ENCODE data around the gene MBNL2.

MBNL2 gene

DNA sequence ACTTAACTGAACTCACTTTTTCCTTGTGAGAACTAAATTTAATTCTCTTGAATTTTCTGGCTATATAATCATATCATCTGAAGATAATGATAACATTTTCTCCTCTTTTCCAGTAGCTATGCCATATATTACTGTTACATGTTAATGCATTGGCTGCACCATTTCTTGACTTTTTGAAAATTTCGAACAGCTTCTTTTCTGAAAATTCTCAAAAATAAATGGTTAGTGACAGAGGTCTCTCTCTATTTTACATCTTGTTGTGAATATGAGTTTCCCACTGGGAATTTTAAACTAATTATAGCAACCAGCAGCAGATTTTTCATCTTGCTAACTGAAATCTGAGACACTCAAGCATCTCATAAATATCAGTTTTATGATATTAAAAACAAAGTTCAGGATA lies 30.6 kb downstream of the MBNL2 start:
- Histone ChIP-seq H3K18ac (ENCODE audit: low read length) (no peak overlapping the region), H3K9me3 (replicated peaks in 1 of 2; ENCODE audit: control insufficient read depth in 2 of 2, insufficient read depth in 1 of 2, low read depth in 1 of 2, low read length in 2 of 2) (no peaks in the 10 kb centered on the region), H2AFZ (ENCODE audit: low read length) (no peak overlapping the region), H3K14ac (ENCODE audit: low read length) (no peak overlapping the region), H4K8ac (ENCODE audit: low read depth, low read length) (no peak overlapping the region), H2BK5ac (ENCODE audit: low read length) (no peak overlapping the region), H3K4me1 (ENCODE audit: control insufficient read depth in 2 of 2, insufficient read depth in 1 of 2, low read depth in 1 of 2, low read length in 2 of 2) (peaks cover 4% of the 10 kb centered on the region in 2 donors), H4K91ac (ENCODE audit: low read depth, low read length, poor library complexity) (no peak overlapping the region), H2BK15ac (ENCODE audit: low read length) (no peak overlapping the region), H3K4me3 (ENCODE audit: low read length in 2 of 2) (no peak overlapping the region), H3K23ac (ENCODE audit: low read depth, low read length, poor library complexity) (no peak overlapping the region), H3K9ac (ENCODE audit: low read depth, low read length, poor library complexity) (no peak overlapping the region), H3K79me1 (ENCODE audit: low read depth, low read length) (peaks cover 3% of the 10 kb centered on the region), H3K36me3 (replicated peaks in 1 of 2; ENCODE audit: control insufficient read depth in 2 of 2, insufficient read depth in 2 of 2, low read length in 2 of 2) (no peaks in the 10 kb centered on the region), H2BK120ac (ENCODE audit: low read depth, low read length) (no peak overlapping the region), H2AK5ac (ENCODE audit: low read depth, low read length) (no peak overlapping the region), H3K27ac (replicated peaks; ENCODE audit: low read length) (no peak overlapping the region), H3K4ac (ENCODE audit: low read length) (no peak overlapping the region), H3K27me3 (ENCODE audit: control insufficient read depth in 3 of 3, insufficient read depth in 3 of 3, low read depth in 1 of 3, low read length in 3 of 3) (no peaks in the 10 kb centered on the region), H2BK12ac (ENCODE audit: low read length) (no peak overlapping the region), H3K4me2 (ENCODE audit: insufficient read depth, low read length, poor library complexity, severe bottlenecking) (no peak overlapping the region)
- no peak for DNase-seq (ENCODE audit: low spot score)
- no CpG with 5 or more reads among the region's 1 CpG for WGBS, 2 donors (ENCODE audit: extremely low coverage in 2 of 2, insufficient read length in 2 of 2, insufficient replicate concordance in 1 of 2)

GRCh38 chr13:97253581-97254293 lies 31.6 kb downstream of the MBNL2 start:
- Histone ChIP-seq H3K4me2 (ENCODE audit: insufficient read depth, low read length, poor library complexity, severe bottlenecking) (no peak overlapping the region), H3K36me3 (replicated peaks in 1 of 2; ENCODE audit: control insufficient read depth in 2 of 2, insufficient read depth in 2 of 2, low read length in 2 of 2) (no peaks in the 10 kb centered on the region), H2BK12ac (ENCODE audit: low read length) (no peak overlapping the region), H3K4ac (ENCODE audit: low read length) (no peak overlapping the region), H2AK5ac (ENCODE audit: low read depth, low read length) (no peak overlapping the region), H3K18ac (ENCODE audit: low read length) (no peak overlapping the region), H3K9ac (ENCODE audit: low read depth, low read length, poor library complexity) (no peak overlapping the region), H4K91ac (ENCODE audit: low read depth, low read length, poor library complexity) (no peak overlapping the region), H2BK120ac (ENCODE audit: low read depth, low read length) (no peak overlapping the region), H2BK15ac (ENCODE audit: low read length) (no peak overlapping the region), H3K23ac (ENCODE audit: low read depth, low read length, poor library complexity) (no peak overlapping the region), H2AFZ (ENCODE audit: low read length) (no peak overlapping the region), H3K4me1 (ENCODE audit: control insufficient read depth in 2 of 2, insufficient read depth in 1 of 2, low read depth in 1 of 2, low read length in 2 of 2) (peaks cover 5% of the 10 kb centered on the region in 2 donors), H3K14ac (ENCODE audit: low read length) (no peak overlapping the region), H3K79me1 (ENCODE audit: low read depth, low read length) (peaks cover 3% of the 10 kb centered on the region), H2BK5ac (ENCODE audit: low read length) (no peak overlapping the region), H3K9me3 (replicated peaks in 1 of 2; ENCODE audit: control insufficient read depth in 2 of 2, insufficient read depth in 1 of 2, low read depth in 1 of 2, low read length in 2 of 2) (no peaks in the 10 kb centered on the region), H3K4me3 (ENCODE audit: low read length in 2 of 2) (no peak overlapping the region), H3K27ac (replicated peaks; ENCODE audit: low read length) (no peak overlapping the region), H4K8ac (ENCODE audit: low read depth, low read length) (no peak overlapping the region), H3K27me3 (ENCODE audit: control insufficient read depth in 3 of 3, insufficient read depth in 3 of 3, low read depth in 1 of 3, low read length in 3 of 3) (no peaks in the 10 kb centered on the region)
- DNase-seq (ENCODE audit: low spot score) = no peak
- WGBS, 2 donors (ENCODE audit: extremely low coverage in 2 of 2, insufficient read length in 2 of 2, insufficient replicate concordance in 1 of 2) = no CpG with 5 or more reads among the region's 8 CpGs

- Histone ChIP-seq H2BK5ac (ENCODE audit: low read length) (no peak overlapping the region), H3K14ac (ENCODE audit: low read length) (no peak overlapping the region), H3K4ac (ENCODE audit: low read length) (no peak overlapping the region), H3K4me3 (ENCODE audit: low read length in 2 of 2) (no peak overlapping the region), H3K36me3 (replicated peaks in 1 of 2; ENCODE audit: control insufficient read depth in 2 of 2, insufficient read depth in 2 of 2, low read length in 2 of 2) (no peaks in the 10 kb centered on the region), H3K79me1 (ENCODE audit: low read depth, low read length) (peaks cover 3% of the 10 kb centered on the region), H3K4me1 (ENCODE audit: control insufficient read depth in 2 of 2, insufficient read depth in 1 of 2, low read depth in 1 of 2, low read length in 2 of 2) (peaks cover 2 to 5% of the 10 kb centered on the region in 2 donors), H2BK12ac (ENCODE audit: low read length) (no peak overlapping the region), H3K27ac (replicated peaks; ENCODE audit: low read length) (no peak overlapping the region), H3K23ac (ENCODE audit: low read depth, low read length, poor library complexity) (no peak overlapping the region), H2AK5ac (ENCODE audit: low read depth, low read length) (no peak overlapping the region), H4K8ac (ENCODE audit: low read depth, low read length) (no peak overlapping the region), H3K18ac (ENCODE audit: low read length) (no peak overlapping the region), H2BK120ac (ENCODE audit: low read depth, low read length) (no peak overlapping the region), H3K27me3 (ENCODE audit: control insufficient read depth in 3 of 3, insufficient read depth in 3 of 3, low read depth in 1 of 3, low read length in 3 of 3) (no peaks in the 10 kb centered on the region), H3K9me3 (replicated peaks in 1 of 2; ENCODE audit: control insufficient read depth in 2 of 2, insufficient read depth in 1 of 2, low read depth in 1 of 2, low read length in 2 of 2) (no peaks in the 10 kb centered on the region), H3K9ac (ENCODE audit: low read depth, low read length, poor library complexity) (no peak overlapping the region), H3K4me2 (ENCODE audit: insufficient read depth, low read length, poor library complexity, severe bottlenecking) (no peak overlapping the region), H4K91ac (ENCODE audit: low read depth, low read length, poor library complexity) (no peak overlapping the region), H2AFZ (ENCODE audit: low read length) (no peak overlapping the region), H2BK15ac (ENCODE audit: low read length) (no peak overlapping the region)
- WGBS, 2 donors (ENCODE audit: extremely low coverage in 2 of 2, insufficient read length in 2 of 2, insufficient replicate concordance in 1 of 2) = no CpG with 5 or more reads among the region's 2 CpGs
- DNase-seq (ENCODE audit: low spot score) = no peak
These were observed 32.7 kb downstream of the MBNL2 start for GRCh38 chr13:97254816-97255215.

- WGBS, 2 donors (ENCODE audit: extremely low coverage in 2 of 2, insufficient read length in 2 of 2, insufficient replicate concordance in 1 of 2) = no CpG with 5 or more reads among the region's 3 CpGs
- H3K23ac ChIP-seq (ENCODE audit: low read depth, low read length, poor library complexity) = no peak overlapping the region
- no peak overlapping the region for H2BK12ac ChIP-seq (ENCODE audit: low read length)
- peaks cover 4 to 5% of the 10 kb centered on the region in 2 donors for H3K4me1 ChIP-seq (ENCODE audit: control insufficient read depth in 2 of 2, insufficient read depth in 1 of 2, low read depth in 1 of 2, low read length in 2 of 2)
- H3K18ac ChIP-seq (ENCODE audit: low read length) = no peak overlapping the region
- no peak overlapping the region for H3K4me3 ChIP-seq (ENCODE audit: low read length in 2 of 2)
- no peak overlapping the region for H3K4me2 ChIP-seq (ENCODE audit: insufficient read depth, low read length, poor library complexity, severe bottlenecking)
- H2BK120ac ChIP-seq (ENCODE audit: low read depth, low read length) = no peak overlapping the region
- no peak overlapping the region for H3K14ac ChIP-seq (ENCODE audit: low read length)
- no peak overlapping the region for H4K91ac ChIP-seq (ENCODE audit: low read depth, low read length, poor library complexity)
- H4K8ac ChIP-seq (ENCODE audit: low read depth, low read length) = no peak overlapping the region
- no peak overlapping the region for H2BK5ac ChIP-seq (ENCODE audit: low read length)
- H3K9ac ChIP-seq (ENCODE audit: low read depth, low read length, poor library complexity) = no peak overlapping the region
- no peak overlapping the region for H3K27ac ChIP-seq (replicated peaks; ENCODE audit: low read length)
- no peaks in the 10 kb centered on the region for H3K27me3 ChIP-seq (ENCODE audit: control insufficient read depth in 3 of 3, insufficient read depth in 3 of 3, low read depth in 1 of 3, low read length in 3 of 3)
- peaks cover 3% of the 10 kb centered on the region for H3K79me1 ChIP-seq (ENCODE audit: low read depth, low read length)
- H2AK5ac ChIP-seq (ENCODE audit: low read depth, low read length) = no peak overlapping the region
- no peak for DNase-seq (ENCODE audit: low spot score)
- no peaks in the 10 kb centered on the region for H3K36me3 ChIP-seq (replicated peaks in 1 of 2; ENCODE audit: control insufficient read depth in 2 of 2, insufficient read depth in 2 of 2, low read length in 2 of 2)
- H2AFZ ChIP-seq (ENCODE audit: low read length) = no peak overlapping the region
- no peak overlapping the region for H2BK15ac ChIP-seq (ENCODE audit: low read length)
- H3K9me3 ChIP-seq (replicated peaks in 1 of 2; ENCODE audit: control insufficient read depth in 2 of 2, insufficient read depth in 1 of 2, low read depth in 1 of 2, low read length in 2 of 2) = no peaks in the 10 kb centered on the region
- no peak overlapping the region for H3K4ac ChIP-seq (ENCODE audit: low read length)
These were observed 33.4 kb downstream of the MBNL2 start for GRCh38 chr13:97255515-97256021.

Measured in neuronal stem cell (in vitro differentiated cells).